Amniotic epithelial cell (primary cell): Measurements from ENCODE around the gene EYA3.
A peak's percentile ranks its signal among the peaks of the same experiment; 100 is the strongest.

Source experiments
- DNase-seq: peaks from one replicate; pipeline ENCODE4 v3.0.0-alpha.2; 2010; ENCODE audit warnings: low read depth

EYA3 gene

GRCh38 chr1:28070725-28071593, 17.5 kb downstream of the EYA3 start:
- DNase-seq = no peak

GRCh38 chr1:28067523-28068090, 20.8 kb downstream of the EYA3 start:
- DNase-seq = no peak

GRCh38 chr1:28066393-28067154, 21.8 kb downstream of the EYA3 start:
- DNase-seq = peak; percentile 4

- DNase-seq = peak; percentile 44
Observed at GRCh38 chr1:28064064-28064463, 24.3 kb downstream of the EYA3 start.

GRCh38 chr1:28062806-28063205, 25.6 kb downstream of the EYA3 start:
- DNase-seq = peak; percentile 74

GRCh38 chr1:28058971-28059878, 29.2 kb downstream of the EYA3 start:
- DNase-seq = no peak

GRCh38 chr1:28058168-28058567, 30.2 kb downstream of the EYA3 start:
- DNase-seq = no peak

GRCh38 chr1:28056129-28056925, 32.1 kb downstream of the EYA3 start:
- peak; percentile 47 for DNase-seq

GRCh38 chr1:28050776-28051175, 37.6 kb downstream of the EYA3 start:
- peak; percentile 26 for DNase-seq

- no peak for DNase-seq
Observed at GRCh38 chr1:28046716-28047115, 41.7 kb downstream of the EYA3 start.

- DNase-seq = no peak
Observed at GRCh38 chr1:28045777-28046176, 42.6 kb downstream of the EYA3 start.

GRCh38 chr1:28044399-28044798, 44.0 kb downstream of the EYA3 start:
- DNase-seq = no peak

- DNase-seq = no peak
Observed at GRCh38 chr1:28039341-28039740, 49.1 kb downstream of the EYA3 start.

GRCh38 chr1:28037946-28038345, 50.5 kb downstream of the EYA3 start:
- no peak for DNase-seq

GRCh38 chr1:28037206-28037605, 51.2 kb downstream of the EYA3 start:
- DNase-seq = no peak

- no peak for DNase-seq
Observed at GRCh38 chr1:28036431-28036830, 52.0 kb downstream of the EYA3 start.

- no peak for DNase-seq
Observed at GRCh38 chr1:28035420-28035819, 53.0 kb downstream of the EYA3 start.

GRCh38 chr1:28032281-28032680, 56.1 kb downstream of the EYA3 start:
- DNase-seq = no peak

GRCh38 chr1:28031173-28031572, 57.2 kb downstream of the EYA3 start:
- no peak for DNase-seq

- peak; percentile 30 for DNase-seq
Observed at GRCh38 chr1:28028873-28029654, 59.3 kb downstream of the EYA3 start.
